ENCODE measurements around the gene TSR1.

Gene TSR1

DNA sequence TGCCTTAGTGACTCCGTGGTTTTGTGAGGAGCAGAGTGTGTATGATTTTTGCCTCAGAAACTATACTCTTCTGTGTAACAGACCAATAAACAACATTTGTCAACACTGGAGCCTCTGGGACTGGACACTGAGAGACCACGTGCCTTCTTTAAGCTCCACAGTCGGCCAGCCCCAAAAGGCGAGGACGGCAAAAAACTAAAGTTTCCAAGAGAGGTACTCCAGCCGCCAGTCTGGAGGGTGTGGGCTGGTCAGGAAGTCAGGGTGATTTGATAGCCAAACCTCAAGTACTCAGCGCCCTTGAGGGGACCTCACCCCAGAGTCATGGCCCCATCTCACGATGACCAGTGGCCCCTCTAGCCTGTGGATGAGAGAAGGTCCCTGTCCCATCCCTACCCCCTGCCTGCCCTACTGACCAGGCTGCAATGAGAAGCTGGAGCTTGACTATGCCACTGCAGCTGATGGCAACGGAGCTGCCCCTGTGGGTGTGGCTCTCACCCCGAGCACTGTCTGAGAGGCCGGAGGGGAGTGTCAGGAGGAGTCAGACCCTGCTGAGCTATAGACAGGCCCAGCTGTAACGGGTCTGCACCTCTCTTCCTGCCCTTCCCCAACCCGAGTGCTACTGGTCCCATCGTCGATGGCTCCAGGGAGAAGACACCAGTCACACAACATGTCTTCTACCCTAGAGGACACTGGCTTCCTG is 44.8 kb upstream of the TSR1 start:
- H3K9ac ChIP-seq: no peak overlapping the region
- H3K79me2 ChIP-seq: no peaks in the 10 kb centered on the region
- no peaks in the 10 kb centered on the region for H3K36me3 ChIP-seq (ENCODE audit: control insufficient read depth, insufficient read depth, low read length)
- no peak overlapping the region for H3K4me3 ChIP-seq (ENCODE audit: low read depth, low read length)
- no peak overlapping the region for H3K27ac ChIP-seq
- peaks cover 37% of the 10 kb centered on the region for H3K4me1 ChIP-seq
- H3K4me2 ChIP-seq (ENCODE audit: low read length): no peak overlapping the region
- no peaks in the 10 kb centered on the region for H3K9me3 ChIP-seq (ENCODE audit: control insufficient read depth, low read length)
- no peak for TF ChIP-seq CTCF (IDR thresholded peaks at IDR 0.05)
- H3K27me3 ChIP-seq (ENCODE audit: control insufficient read depth, insufficient read depth, low read length): no peaks in the 10 kb centered on the region
- H2AFZ ChIP-seq: no peak overlapping the region

DNA sequence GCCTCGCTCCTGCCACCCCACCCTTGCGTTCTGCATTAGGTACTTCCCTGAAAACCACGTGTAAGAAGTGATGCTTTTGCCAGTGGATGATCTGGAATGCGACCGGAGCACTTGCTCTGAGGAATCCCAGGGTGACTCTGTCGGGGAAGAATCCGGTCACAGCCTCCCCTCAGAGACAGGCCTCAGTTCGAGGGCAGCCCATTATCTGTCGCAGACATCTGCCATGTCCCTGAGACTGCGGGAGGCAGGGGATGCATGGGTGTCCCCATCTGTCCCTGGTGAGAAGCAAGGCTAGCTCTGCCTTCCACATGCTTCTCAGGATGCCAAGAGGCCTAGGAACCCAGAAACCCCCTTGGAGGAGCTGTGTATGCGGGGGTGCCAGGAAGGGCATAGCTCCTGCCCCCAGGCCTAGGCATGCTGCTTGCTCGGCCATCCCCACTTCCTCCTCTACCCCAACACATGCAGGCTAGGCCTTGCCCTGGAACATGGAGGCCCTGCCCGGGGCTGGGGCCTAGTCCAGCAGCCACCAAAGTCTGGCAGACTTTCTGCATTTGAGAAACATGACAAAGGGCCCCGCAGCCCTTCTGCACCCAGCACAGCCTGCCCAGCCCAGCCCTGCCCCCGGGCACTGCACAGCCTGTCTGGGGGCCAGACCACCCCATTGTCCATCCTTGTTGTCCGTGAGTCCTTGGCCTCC is 44.1 kb upstream of the TSR1 start:
- Histone ChIP-seq H3K4me1 (peaks cover 30% of the 10 kb centered on the region), H3K4me3 (ENCODE audit: low read depth, low read length) (no peak overlapping the region), H3K9me3 (ENCODE audit: control insufficient read depth, low read length) (no peaks in the 10 kb centered on the region), H3K27me3 (ENCODE audit: control insufficient read depth, insufficient read depth, low read length) (no peaks in the 10 kb centered on the region), H3K27ac (no peak overlapping the region), H3K79me2 (no peaks in the 10 kb centered on the region), H3K36me3 (ENCODE audit: control insufficient read depth, insufficient read depth, low read length) (no peaks in the 10 kb centered on the region), H2AFZ (no peak overlapping the region), H3K4me2 (ENCODE audit: low read length) (no peak overlapping the region), H3K9ac (no peak overlapping the region)
- no peak for TF ChIP-seq CTCF (IDR thresholded peaks at IDR 0.05)

- H3K27ac ChIP-seq: no peak overlapping the region
- H3K4me2 ChIP-seq (ENCODE audit: low read length): no peak overlapping the region
- no peaks in the 10 kb centered on the region for H3K79me2 ChIP-seq
- H3K36me3 ChIP-seq (ENCODE audit: control insufficient read depth, insufficient read depth, low read length): no peaks in the 10 kb centered on the region
- no peaks in the 10 kb centered on the region for H3K27me3 ChIP-seq (ENCODE audit: control insufficient read depth, insufficient read depth, low read length)
- no peak overlapping the region for H2AFZ ChIP-seq
- TF ChIP-seq CTCF (IDR thresholded peaks at IDR 0.05): no peak
- H3K4me3 ChIP-seq (ENCODE audit: low read depth, low read length): no peak overlapping the region
- peaks cover 23% of the 10 kb centered on the region for H3K4me1 ChIP-seq
- H3K9ac ChIP-seq: no peak overlapping the region
- no peaks in the 10 kb centered on the region for H3K9me3 ChIP-seq (ENCODE audit: control insufficient read depth, low read length)
These were observed 43.4 kb upstream of the TSR1 start for GRCh38 chr17:2379489-2380225.

- Histone ChIP-seq H3K4me3 (ENCODE audit: low read depth, low read length) (no peak overlapping the region), H3K4me1 (peaks cover 15% of the 10 kb centered on the region), H3K9ac (no peak overlapping the region), H3K79me2 (no peaks in the 10 kb centered on the region), H3K36me3 (ENCODE audit: control insufficient read depth, insufficient read depth, low read length) (no peaks in the 10 kb centered on the region), H3K27ac (no peak overlapping the region), H3K27me3 (ENCODE audit: control insufficient read depth, insufficient read depth, low read length) (no peaks in the 10 kb centered on the region), H3K9me3 (ENCODE audit: control insufficient read depth, low read length) (no peaks in the 10 kb centered on the region), H3K4me2 (ENCODE audit: low read length) (no peak overlapping the region), H2AFZ (no peak overlapping the region)
- no peak for TF ChIP-seq CTCF (IDR thresholded peaks at IDR 0.05)
These were observed 42.6 kb upstream of the TSR1 start for GRCh38 chr17:2378905-2379304.
